T47D (cell line): ENCODE results near the gene SHC3.

Experiments used
- DNase-seq, 2 experiments: peaks; one replicate each; pipeline versions ENCODE4 v3.0.0 to v3.0.0-alpha.2; 2011 to 2012; ENCODE audit warnings: low read depth in 1 of 2, low spot score in 1 of 2
- JUND ChIP-seq: IDR thresholded peaks from 2 replicates; pipeline ENCODE4 v1.6.1; 2012; ENCODE audit warnings: low read depth
- in situ Hi-C: cut with HindIII; loops from 2 replicates; pipeline ENCODE4 v1.10.0; 2016; ENCODE audit warnings: low sequenced_read_pairs, low pct_unique_long_range_greater_than_20kb

The SHC3 gene

DNA sequence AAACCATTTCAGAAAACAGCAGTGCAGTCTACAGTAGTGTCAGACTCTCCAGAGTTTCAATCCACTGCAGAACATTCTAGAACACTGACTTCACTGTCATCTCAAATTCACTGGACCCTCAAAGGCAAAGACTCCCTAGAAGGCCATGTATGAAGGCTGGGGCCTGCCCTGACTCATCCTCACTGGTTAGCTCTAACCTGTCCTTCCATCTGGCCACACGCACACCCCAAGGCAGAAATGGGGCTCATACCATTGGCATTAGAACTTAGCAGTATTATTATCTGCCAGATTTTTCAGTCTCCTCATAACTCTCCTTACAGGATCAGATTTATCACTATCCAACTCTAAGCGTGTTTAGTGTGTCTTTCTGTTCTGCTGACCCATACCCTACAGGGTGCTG lies 166.9 kb downstream of the SHC3 start:
- in situ Hi-C loops, result no loop called here
- DNase-seq, result no peak
- TF ChIP-seq JUND, result no peak

DNA sequence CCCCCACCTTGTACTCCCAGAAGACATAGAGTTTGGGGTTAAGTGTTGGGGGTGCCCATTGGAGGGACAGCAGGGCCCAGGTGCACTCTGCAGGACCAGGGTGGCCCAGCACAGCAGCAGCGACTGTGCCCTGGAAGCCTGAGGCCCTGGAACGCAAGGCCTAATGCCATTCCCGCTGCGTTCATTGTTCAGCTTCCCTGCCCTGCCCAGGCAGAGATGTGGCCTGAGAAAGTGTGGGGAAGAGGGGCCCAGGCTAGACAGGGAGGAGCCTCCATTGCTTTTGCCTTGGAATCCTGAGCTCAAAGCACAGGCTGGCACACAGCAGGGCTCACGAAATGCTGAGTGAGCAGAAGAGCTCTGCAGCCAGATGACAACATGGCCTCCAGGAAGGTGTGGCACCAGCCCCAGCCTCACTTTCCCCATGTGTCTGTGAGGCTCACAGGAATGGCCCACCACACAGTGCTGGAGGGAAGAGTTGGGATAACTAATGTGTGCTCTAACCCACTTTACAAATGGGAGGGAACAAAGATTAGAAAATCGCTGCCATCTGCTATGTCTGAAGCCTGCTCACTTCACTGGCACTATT lies 168.0 kb downstream of the SHC3 start:
- in situ Hi-C loops, result no loop called here
- no peak for DNase-seq
- TF ChIP-seq JUND, result no peak

DNA sequence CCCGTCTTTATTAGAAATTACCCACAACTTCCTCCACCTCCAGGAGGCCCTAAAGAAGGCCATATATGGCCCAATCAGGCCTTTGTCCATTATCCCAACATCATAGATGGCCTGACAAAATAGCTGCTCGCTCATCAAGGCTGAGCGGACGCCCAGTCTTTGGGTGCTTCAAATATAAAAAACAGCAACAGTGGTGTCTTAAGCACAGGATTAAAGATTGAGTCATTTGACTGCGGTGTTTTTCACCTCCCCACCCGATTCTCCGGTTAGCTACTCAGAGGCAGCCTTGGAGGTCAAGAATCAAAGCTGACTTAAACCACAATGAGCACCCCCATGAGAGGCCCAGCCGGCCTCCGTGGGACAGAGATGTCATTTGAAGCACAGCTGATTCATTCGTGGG lies 168.6 kb downstream of the SHC3 start:
- in situ Hi-C loops, result no loop called here
- no peak for DNase-seq
- TF ChIP-seq JUND, result no peak

DNA sequence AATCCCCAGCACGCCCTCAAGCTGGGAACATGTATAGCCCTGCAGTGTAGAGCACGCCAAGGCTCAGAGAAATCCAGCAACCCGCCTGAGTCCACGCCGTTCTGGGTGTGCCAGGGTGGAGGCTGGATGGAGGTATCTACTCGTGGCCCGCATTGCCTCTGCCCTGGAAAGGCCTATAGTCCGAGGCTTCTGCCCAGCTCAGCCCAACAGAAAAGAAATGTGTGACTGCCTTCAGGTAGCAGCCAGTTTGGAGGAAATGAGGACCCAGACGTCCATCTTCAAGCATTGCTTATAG lies 169.1 kb downstream of the SHC3 start:
- no peak for DNase-seq
- no peak for TF ChIP-seq JUND
- in situ Hi-C loops, result no loop called here

DNA sequence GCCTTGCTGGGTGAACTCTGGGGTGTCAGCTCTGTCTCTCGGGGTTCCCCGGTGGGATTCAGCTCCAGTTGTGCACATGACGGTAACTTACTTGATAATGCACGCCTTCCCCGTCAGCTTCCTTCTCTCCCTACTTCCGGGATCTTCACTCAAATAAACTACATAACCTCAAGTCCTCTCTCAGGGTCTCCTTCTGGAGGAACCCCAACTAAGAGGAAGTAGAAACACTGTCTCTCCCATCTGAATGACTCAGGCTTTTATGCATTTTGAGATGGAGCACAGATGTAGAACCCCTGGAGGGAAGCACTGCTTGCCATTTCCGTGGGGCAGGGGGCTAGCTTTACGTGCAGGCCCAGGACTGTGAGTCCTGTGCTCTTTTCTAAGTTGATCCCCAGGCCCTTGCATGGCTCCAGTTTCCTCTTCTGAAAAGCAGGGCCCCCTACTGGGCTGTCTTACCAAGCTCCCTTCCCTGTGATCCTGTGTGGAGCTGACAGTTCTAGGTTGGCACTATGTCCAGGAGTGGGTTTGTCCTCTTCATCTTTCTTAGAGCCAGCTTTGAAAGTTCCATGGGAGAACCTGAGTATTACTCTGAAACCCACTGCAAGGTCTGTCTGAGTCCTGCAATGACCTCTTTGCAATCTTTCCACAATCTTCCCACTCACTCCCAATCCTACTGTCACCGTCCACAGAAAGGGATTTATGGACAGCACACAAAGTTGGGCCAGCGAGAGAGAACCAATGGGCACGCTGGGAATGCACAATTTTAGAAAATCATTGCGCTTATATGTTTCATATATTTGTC lies 169.7 kb downstream of the SHC3 start:
- DNase-seq, result no peak
- in situ Hi-C loops, result no loop called here
- TF ChIP-seq JUND, result no peak

DNA sequence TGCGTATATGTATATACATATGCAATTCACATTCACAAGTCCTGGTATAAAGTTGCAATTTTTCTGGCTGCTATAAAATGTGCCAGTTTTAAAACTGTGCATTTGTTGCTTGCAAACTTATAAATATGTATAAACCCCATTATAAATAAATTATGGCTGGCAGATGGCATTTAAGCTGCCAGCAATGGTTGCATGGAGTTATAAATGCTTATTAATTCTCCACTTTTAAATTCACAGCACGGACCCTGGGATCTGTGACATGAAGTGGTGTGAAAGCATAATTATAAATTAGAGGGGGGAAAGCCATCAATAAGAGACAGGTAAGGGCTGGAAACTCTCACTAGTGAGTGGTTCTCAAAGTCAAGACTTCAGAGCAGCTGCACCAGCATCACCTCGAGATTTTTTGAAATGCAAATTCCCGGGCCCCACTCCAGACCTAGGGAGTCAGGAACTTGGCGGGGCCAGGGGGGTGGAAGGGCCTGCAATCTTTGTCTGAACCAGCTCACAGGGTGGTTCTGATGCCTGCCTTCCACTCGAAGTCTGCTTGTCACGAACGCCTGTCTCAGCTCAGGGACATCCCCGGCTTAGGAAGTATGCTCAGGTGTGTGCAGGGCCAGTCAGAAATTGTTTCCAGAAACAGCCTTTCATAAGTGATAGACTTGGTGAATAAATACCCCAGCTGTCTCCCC lies 170.4 kb downstream of the SHC3 start:
- no peak for TF ChIP-seq JUND
- in situ Hi-C loops, result no loop called here
- DNase-seq, result no peak

DNA sequence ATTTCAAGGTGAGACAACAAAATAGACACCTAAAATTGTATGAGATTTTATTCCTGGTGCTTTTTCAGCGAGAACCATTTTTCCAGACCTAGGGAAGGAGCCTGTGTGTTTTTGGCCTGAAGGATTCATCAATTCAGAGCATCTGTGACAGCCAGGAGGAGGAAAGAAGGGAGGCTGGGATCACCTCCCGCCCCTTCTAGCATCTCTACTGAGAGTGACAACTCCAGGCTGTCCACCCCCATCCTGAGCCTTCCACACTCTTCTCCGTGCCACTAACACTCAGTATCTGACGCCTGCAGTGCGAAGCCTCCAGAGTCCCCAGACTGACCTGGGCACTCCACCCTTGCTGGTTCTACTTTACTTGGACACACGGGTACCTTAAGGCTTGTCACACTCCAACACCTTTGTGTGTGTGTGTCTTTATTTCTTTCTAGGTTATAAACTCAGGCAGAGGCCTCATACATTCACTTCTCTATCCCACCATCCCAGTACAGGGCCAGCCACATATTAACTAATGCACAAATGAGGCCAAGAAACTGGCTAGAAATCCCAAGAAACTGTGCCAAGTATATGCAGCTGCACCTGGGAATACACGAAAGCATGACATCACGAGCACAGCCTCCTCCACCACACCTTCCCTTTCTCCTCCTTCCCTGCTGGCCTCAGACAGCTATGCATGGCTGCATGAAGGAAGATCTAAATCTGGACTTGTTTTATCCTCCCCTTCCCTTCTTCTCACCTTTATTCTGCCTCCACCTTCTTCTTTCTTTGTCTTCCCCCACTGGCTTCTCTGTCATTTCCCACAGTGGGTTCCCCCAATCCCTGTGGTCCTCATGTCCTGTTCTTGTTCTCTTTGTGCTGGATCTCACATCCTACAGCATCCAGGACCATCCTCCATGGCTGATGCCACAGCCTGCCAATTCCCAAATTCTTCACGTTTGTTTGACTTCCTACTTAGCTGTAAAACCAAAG lies 171.3 kb downstream of the SHC3 start:
- no peak for TF ChIP-seq JUND
- in situ Hi-C loops, result no loop called here
- DNase-seq, result peak in 1 of 2 experiments; percentile 15

DNA sequence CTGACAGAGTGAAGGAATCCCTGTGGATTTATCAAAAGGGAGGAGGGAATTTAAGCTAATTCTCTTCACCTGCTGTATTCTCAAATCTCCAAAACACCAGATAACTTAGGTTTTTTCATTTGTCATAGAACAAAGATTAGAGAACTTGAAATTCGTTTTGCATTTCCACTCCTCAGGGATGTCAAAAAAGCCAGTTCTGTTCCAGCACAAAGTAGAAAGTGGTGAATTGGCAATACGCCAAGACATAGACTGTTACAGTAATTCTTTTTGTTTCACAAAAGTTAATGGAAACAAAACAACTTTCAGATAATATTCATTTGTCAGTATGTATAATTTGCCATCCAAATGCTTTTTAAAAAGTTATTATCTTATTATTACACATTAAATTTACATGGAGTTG lies 172.4 kb downstream of the SHC3 start:
- in situ Hi-C loops, result no loop called here
- no peak for TF ChIP-seq JUND
- no peak for DNase-seq

DNA sequence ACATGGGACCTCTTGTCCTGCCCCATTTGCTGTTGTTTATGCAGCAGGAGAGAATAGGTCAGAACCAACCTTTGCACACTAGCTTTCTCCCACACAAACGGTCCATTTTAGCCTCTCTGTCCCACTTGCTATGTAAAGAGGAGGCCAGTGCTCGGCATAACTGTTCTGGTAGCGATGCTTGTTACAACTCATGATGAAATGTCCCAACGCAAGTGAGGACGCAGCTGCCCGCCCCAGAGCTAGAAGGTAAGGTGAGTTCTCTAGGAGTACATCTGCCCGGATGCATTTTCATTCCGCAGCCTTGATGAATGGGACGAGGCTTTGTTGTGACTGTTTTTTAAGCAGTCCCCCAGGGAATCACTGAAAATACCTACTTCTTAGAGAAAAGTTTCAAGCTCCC lies 173.3 kb downstream of the SHC3 start:
- DNase-seq, result no peak
- in situ Hi-C loops, result no loop called here
- TF ChIP-seq JUND, result no peak

DNA sequence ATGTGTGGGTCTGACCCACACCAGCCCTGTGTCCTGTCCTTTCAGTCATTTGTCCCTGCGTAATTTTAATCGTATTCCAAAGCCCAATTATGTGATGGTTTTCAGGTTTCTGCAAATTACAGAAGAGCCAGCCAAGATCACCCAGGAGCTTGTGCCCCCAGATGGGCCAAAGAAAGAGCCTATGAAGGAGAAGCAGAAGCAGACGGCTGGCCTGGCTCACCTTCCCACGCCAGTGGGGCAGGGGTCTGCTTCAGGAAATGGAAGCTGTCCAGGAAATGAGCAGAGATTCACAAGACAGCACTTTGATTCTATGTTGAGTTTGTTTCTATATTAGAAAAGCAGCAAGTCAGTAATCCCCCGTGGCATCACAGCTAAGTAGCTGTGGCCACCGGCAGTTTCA lies 175.6 kb downstream of the SHC3 start:
- TF ChIP-seq JUND, result no peak
- no peak for DNase-seq
- in situ Hi-C loops, result no loop called here

DNA sequence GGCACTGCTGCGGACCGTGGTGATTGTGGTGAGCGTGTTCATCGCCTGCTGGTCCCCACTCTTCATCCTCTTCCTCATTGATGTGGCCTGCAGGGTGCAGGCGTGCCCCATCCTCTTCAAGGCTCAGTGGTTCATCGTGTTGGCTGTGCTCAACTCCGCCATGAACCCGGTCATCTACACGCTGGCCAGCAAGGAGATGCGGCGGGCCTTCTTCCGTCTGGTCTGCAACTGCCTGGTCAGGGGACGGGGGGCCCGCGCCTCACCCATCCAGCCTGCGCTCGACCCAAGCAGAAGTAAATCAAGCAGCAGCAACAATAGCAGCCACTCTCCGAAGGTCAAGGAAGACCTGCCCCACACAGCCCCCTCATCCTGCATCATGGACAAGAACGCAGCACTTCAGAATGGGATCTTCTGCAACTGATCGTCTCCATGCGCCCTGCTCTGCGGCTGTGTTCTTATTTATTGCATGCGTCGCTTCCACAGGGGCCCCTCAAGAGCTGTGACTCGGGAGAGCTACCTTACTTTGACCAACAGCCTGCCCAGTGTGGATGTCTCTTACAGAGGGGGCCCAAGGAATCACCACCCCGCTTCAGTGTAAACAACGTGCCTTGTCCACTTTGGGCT lies 176.6 kb downstream of the SHC3 start:
- in situ Hi-C loops, result no loop called here
- no peak for DNase-seq
- TF ChIP-seq JUND, result no peak
